A673 (cell line): ENCODE measurements around the gene ATF4. TPM values are rescaled to one million over a fixed set of nuclear protein-coding genes. Genes with fewer than 3 reads are reported as not detected.

Experiments
- Bru-seq: library from RNA; stranded (reverse); fragments of 400-500 nt; gene quantifications from one replicate; lab custom pipeline; 2021; lab: Mats Ljungman, UMichigan
- BruChase-seq, 2 experiments: library from RNA; stranded (reverse); fragments of 400-500 nt; gene quantifications; one replicate each; lab custom pipeline; 2021; lab: Mats Ljungman, UMichigan
- BruUV-seq: library from RNA; stranded (reverse); fragments of 400-500 nt; replicated peaks from 2 replicates; lab custom pipeline; 2021; lab: Mats Ljungman, UMichigan
- CTCF ChIA-PET: fragments of 300-600 bp; sonication (Branson Sonifier 250); formaldehyde crosslinking; loops from one replicate; lab custom pipeline; 2022; ENCODE audit warnings: antibody characterized with exemption; lab: Charles Lee
- POLR2A ChIA-PET: fragments of 300-600 bp; sonication (Branson Sonifier 250); formaldehyde crosslinking; loops from one replicate; lab custom pipeline; 2022; ENCODE audit warnings: antibody characterized with exemption; ENCODE audit not compliant: low non-redundant PET; lab: Charles Lee
- DNase-seq: peaks from one replicate; pipeline ENCODE4 v3.0.0-alpha.2; 2015; ENCODE audit warnings: low spot score
- H3K27ac ChIP-seq: fragments of 200-600 bp; sonication (generic); 2 replicates; pipeline ENCODE4 v1.5.1; 2016; ENCODE audit warnings: mixed run types, low read depth, mild to moderate bottlenecking, mixed read lengths, antibody characterized with exemption, low read length; ENCODE audit not compliant: poor library complexity, severe bottlenecking
- H3K27me3 ChIP-seq: fragments of 200-600 bp; sonication (generic); replicated peaks from 2 replicates; pipeline ENCODE4 v1.6.1; 2017; ENCODE audit warnings: mixed run types, low read depth, mild to moderate bottlenecking, mixed read lengths, antibody characterized with exemption, low read length; ENCODE audit not compliant: insufficient read depth, poor library complexity
- H3K36me3 ChIP-seq: fragments of 200-600 bp; sonication (generic); 2 replicates; pipeline ENCODE4 v1.6.1; 2016; ENCODE audit warnings: mixed run types, mild to moderate bottlenecking, mixed read lengths, antibody characterized with exemption, low read length; ENCODE audit not compliant: insufficient read depth, poor library complexity, severe bottlenecking
- H3K4me1 ChIP-seq: fragments of 200-600 bp; sonication (generic); 2 replicates; pipeline ENCODE4 v1.6.1; 2017; ENCODE audit warnings: mixed run types, mild to moderate bottlenecking, mixed read lengths, antibody characterized with exemption, low read length; ENCODE audit not compliant: insufficient read depth, poor library complexity, severe bottlenecking
- H3K4me3 ChIP-seq: fragments of 200-600 bp; sonication (generic); 2 replicates; pipeline ENCODE4 v1.5.1; 2016; ENCODE audit warnings: low read depth, mixed run types, mild to moderate bottlenecking, mixed read lengths, low read length; ENCODE audit not compliant: poor library complexity, severe bottlenecking
- H3K9me3 ChIP-seq: fragments of 200-600 bp; sonication (generic); 2 replicates; pipeline ENCODE4 v1.6.1; 2016; ENCODE audit warnings: mixed run types, low read depth, mild to moderate bottlenecking, mixed read lengths, antibody characterized with exemption, low read length; ENCODE audit not compliant: poor library complexity, severe bottlenecking
- CTCF ChIP-seq: fragments of 300-800, 200-600 bp; sonication (generic); conservative IDR thresholded peaks from 2 replicates; pipeline ENCODE4 v1.5.1; 2017; ENCODE audit warnings: low read depth, mild to moderate bottlenecking, antibody characterized with exemption, low read length, moderate library complexity, mixed read lengths
- EZH2 ChIP-seq: fragments of 200-600 bp; sonication (generic); IDR thresholded peaks from 2 replicates; pipeline ENCODE4 v1.6.1; 2017; ENCODE audit warnings: borderline replicate concordance, low read depth, mild to moderate bottlenecking, mixed read lengths, antibody characterized with exemption, low read length; ENCODE audit not compliant: poor library complexity, severe bottlenecking
- intact Hi-C: fragments of 100-400 bp; cut with micrococcal nuclease; formaldehyde crosslinking; loops from one replicate; pipeline ENCODE4 v1.10.0; 2022; ENCODE audit not compliant: unreplicated experiment
- long read RNA-seq: library from polyadenylated mRNA; stranded (forward); transcript quantifications from one replicate; pipeline ENCODE4 v2.0.0, GENCODE V29; 2022
- total RNA-seq: library from RNA; stranded (reverse); gene quantifications from 2 replicates; pipeline ENCODE4 v1.2.3, GENCODE V29; 2021

The ATF4 gene
- total RNA-seq = 476 and 573 TPM in 2 replicates
- Bru-seq, nascent RNA = percentile 99 among the genes with signal in this experiment
- BruChase-seq, experiment 1, labeled RNA remaining after a 2-hour chase = percentile 100 among the genes with signal in this experiment
- BruChase-seq, experiment 2, labeled RNA remaining after a 6-hour chase = percentile 100 among the genes with signal in this experiment
- long read RNA-seq, transcript ATF4-202 (3 exons, 1,419 nt) = major isoform, 149 of 291 reads
- long read RNA-seq, transcript ATF4-201 (2 exons, 2,019 nt) = minor isoform, 11 of 291 reads
- long read RNA-seq, partial matches to known transcripts = 0 of 291 reads
- long read RNA-seq, other reads (novel, unspliced or antisense) = 131 of 291 reads

GRCh38 chr22:39520226-39521105 is at the start of gene ATF4:
TSS of gene ATF4 (plus strand) at chr22:39520562. CDS start at chr22:39521446, 884 bp downstream.
- intact Hi-C loops = loop anchor here (1.0 to 10.0 kb wide), 2 partner anchors 18 to 126 kb away; partner anchors contain the start of genes MIEF1 and TAB1
- BruUV-seq = TSS peak; percentile 63
- Histone ChIP-seq H3K4me3 (peak within 1 kb of the TSS; percentile 97), H3K4me1 (peaks cover 20% of the 10 kb centered on the region), H3K27ac (peak within 1 kb of the TSS; percentile 99), H3K27me3 (no peaks in the 10 kb centered on the region), H3K9me3 (no peaks in the 10 kb centered on the region), H3K36me3 (peaks cover 70% of the 10 kb centered on the region)
- POLR2A ChIA-PET = interaction anchor here (0.6 to 1.0 kb wide), 7 partner anchors 24 to 809 kb away, joined by 3 to 11 read pairs (median 5); partner anchors contain the start of gene RPL3
- CTCF ChIA-PET = interaction anchor here (0.7 kb wide), 1 partner anchor 8 kb away, joined by 4 read pairs; no protein-coding TSS in a partner anchor
- TF ChIP-seq EZH2 (no peak), CTCF (no peak)
- peak; percentile 71 for DNase-seq

- intact Hi-C loops = no loop called here
- POLR2A ChIA-PET = interaction anchor here (0.6 to 0.7 kb wide), 2 partner anchors 31 to 52 kb away, joined by 3 read pairs; partner anchors contain the start of gene MIEF1
- CTCF ChIA-PET = no interaction called here
These were observed 48.8 kb upstream of the ATF4 start for GRCh38 chr22:39471381-39472141.

More at GRCh38 chr22:39471381-39472141, 48.8 kb upstream of the ATF4 start:
- H3K27ac ChIP-seq = peak overlapping the region; percentile 25
- peak; percentile 50 for DNase-seq
- H3K9me3 ChIP-seq = no peaks in the 10 kb centered on the region
- TF ChIP-seq CTCF = no peak
- no peak for TF ChIP-seq EZH2
- BruUV-seq = no TSS peak
- H3K4me3 ChIP-seq = no peak overlapping the region
- no peaks in the 10 kb centered on the region for H3K36me3 ChIP-seq
- H3K4me1 ChIP-seq = peaks cover 14% of the 10 kb centered on the region
- no peaks in the 10 kb centered on the region for H3K27me3 ChIP-seq
